Osteoblast (primary cell): ENCODE data around the gene TOE1. TPM values are rescaled to one million over a fixed set of nuclear protein-coding genes. Genes with fewer than 3 reads are reported as not detected.

Experiments
- DNase-seq: peaks from one replicate; pipeline ENCODE4 v3.0.0; 2011; ENCODE audit warnings: low spot score, mixed read lengths; ENCODE audit not compliant: insufficient read length; ENCODE audit errors: missing footprints
- H2AFZ ChIP-seq: 2 replicates; pipeline ENCODE4 v1.6.0; 2011; ENCODE audit warnings: mild to moderate bottlenecking, low read length
- H3K27ac ChIP-seq: 2 replicates; pipeline ENCODE4 v1.5.1; 2011; ENCODE audit warnings: mild to moderate bottlenecking, low read depth, low read length, moderate library complexity
- H3K27me3 ChIP-seq: 2 replicates; pipeline ENCODE4 v1.6.0; 2012; ENCODE audit warnings: mild to moderate bottlenecking, control low read depth, inconsistent platforms, low read length, moderate library complexity; ENCODE audit not compliant: insufficient read depth
- H3K36me3 ChIP-seq: 2 replicates; pipeline ENCODE4 v1.5.1; 2011; ENCODE audit warnings: mild to moderate bottlenecking, low read length, control low read depth, moderate library complexity; ENCODE audit not compliant: insufficient read depth
- H3K4me1 ChIP-seq: 2 replicates; pipeline ENCODE4 v1.5.1; 2011; ENCODE audit warnings: mild to moderate bottlenecking, low read length, control low read depth, moderate library complexity; ENCODE audit not compliant: insufficient read depth
- H3K4me2 ChIP-seq: 2 replicates; pipeline ENCODE4 v1.6.0; 2011; ENCODE audit warnings: mild to moderate bottlenecking, low read length; ENCODE audit not compliant: insufficient read depth
- H3K4me3 ChIP-seq: fragments of 200-600 bp; sonication (generic); 3 replicates; pipeline ENCODE4 v1.5.1; 2012; ENCODE audit warnings: mild to moderate bottlenecking, low read length, inconsistent platforms; ENCODE audit not compliant: insufficient read depth
- H3K79me2 ChIP-seq: 2 replicates; pipeline ENCODE4 v1.6.0; 2012; ENCODE audit warnings: mild to moderate bottlenecking, low read length, control low read depth, inconsistent platforms; ENCODE audit not compliant: insufficient read depth
- H3K9me3 ChIP-seq: 2 replicates; pipeline ENCODE4 v1.5.1; 2011; ENCODE audit warnings: low read depth, low read length, control low read depth
- H4K20me1 ChIP-seq: 2 replicates; pipeline ENCODE4 v1.6.0; 2012; ENCODE audit warnings: mild to moderate bottlenecking, low read length, control low read depth; ENCODE audit not compliant: insufficient read depth
- CTCF ChIP-seq: IDR thresholded peaks from 2 replicates; pipeline ENCODE4 v1.5.1; 2011; ENCODE audit warnings: mild to moderate bottlenecking, low read depth, low read length, moderate library complexity; ENCODE audit errors: extremely low read depth
- total RNA-seq: library from RNA; depleted of rRNA; stranded (reverse); fragments of >200 nt; gene quantifications from 2 replicates; pipeline ENCODE4 v1.2.3, GENCODE V29; 2012

TOE1 gene
- total RNA-seq, 1 donor = 6.5 TPM

- Histone ChIP-seq H3K27me3 (no peaks in the 10 kb centered on the region), H4K20me1 (no peaks in the 10 kb centered on the region), H3K27ac (no peak overlapping the region), H3K4me3 (no peak overlapping the region), H3K36me3 (no peaks in the 10 kb centered on the region), H3K4me2 (no peak overlapping the region), H3K9me3 (no peaks in the 10 kb centered on the region), H2AFZ (peak overlapping the region; percentile 75), H3K4me1 (peaks cover 11% of the 10 kb centered on the region), H3K79me2 (no peaks in the 10 kb centered on the region)
- DNase-seq = no peak
- no peak for TF ChIP-seq CTCF
Measured at GRCh38 chr1:45306905-45307304, 33.1 kb upstream of the TOE1 start.

- H3K4me3 ChIP-seq = no peak overlapping the region
- no peak for TF ChIP-seq CTCF
- no peak overlapping the region for H3K4me2 ChIP-seq
- peaks cover 4% of the 10 kb centered on the region for H3K27me3 ChIP-seq
- H3K79me2 ChIP-seq = no peaks in the 10 kb centered on the region
- no peaks in the 10 kb centered on the region for H4K20me1 ChIP-seq
- H3K27ac ChIP-seq = no peak overlapping the region
- H3K36me3 ChIP-seq = no peaks in the 10 kb centered on the region
- DNase-seq = no peak
- H3K9me3 ChIP-seq = no peaks in the 10 kb centered on the region
- no peaks in the 10 kb centered on the region for H3K4me1 ChIP-seq
- H2AFZ ChIP-seq = no peak overlapping the region
Measured at GRCh38 chr1:45314266-45314665, 25.7 kb upstream of the TOE1 start.

- Histone ChIP-seq H3K36me3 (no peaks in the 10 kb centered on the region), H3K9me3 (no peaks in the 10 kb centered on the region), H3K27me3 (peaks cover 4% of the 10 kb centered on the region), H3K79me2 (no peaks in the 10 kb centered on the region), H3K4me1 (no peaks in the 10 kb centered on the region), H2AFZ (no peak overlapping the region), H3K4me3 (no peak overlapping the region), H4K20me1 (no peaks in the 10 kb centered on the region), H3K4me2 (no peak overlapping the region), H3K27ac (no peak overlapping the region)
- no peak for DNase-seq
- no peak for TF ChIP-seq CTCF
Measured at GRCh38 chr1:45317166-45317565, 22.8 kb upstream of the TOE1 start.

- H3K4me3 ChIP-seq = no peak overlapping the region
- H3K4me1 ChIP-seq = no peaks in the 10 kb centered on the region
- no peak overlapping the region for H3K4me2 ChIP-seq
- no peaks in the 10 kb centered on the region for H3K79me2 ChIP-seq
- H3K27ac ChIP-seq = no peak overlapping the region
- H2AFZ ChIP-seq = no peak overlapping the region
- no peaks in the 10 kb centered on the region for H4K20me1 ChIP-seq
- DNase-seq = no peak
- peaks cover 4% of the 10 kb centered on the region for H3K27me3 ChIP-seq
- H3K36me3 ChIP-seq = no peaks in the 10 kb centered on the region
- H3K9me3 ChIP-seq = no peaks in the 10 kb centered on the region
- TF ChIP-seq CTCF = no peak
Measured at GRCh38 chr1:45319761-45320160, 20.2 kb upstream of the TOE1 start.
